ENCODE data around the gene ZNF358.

Gene ZNF358

DNA sequence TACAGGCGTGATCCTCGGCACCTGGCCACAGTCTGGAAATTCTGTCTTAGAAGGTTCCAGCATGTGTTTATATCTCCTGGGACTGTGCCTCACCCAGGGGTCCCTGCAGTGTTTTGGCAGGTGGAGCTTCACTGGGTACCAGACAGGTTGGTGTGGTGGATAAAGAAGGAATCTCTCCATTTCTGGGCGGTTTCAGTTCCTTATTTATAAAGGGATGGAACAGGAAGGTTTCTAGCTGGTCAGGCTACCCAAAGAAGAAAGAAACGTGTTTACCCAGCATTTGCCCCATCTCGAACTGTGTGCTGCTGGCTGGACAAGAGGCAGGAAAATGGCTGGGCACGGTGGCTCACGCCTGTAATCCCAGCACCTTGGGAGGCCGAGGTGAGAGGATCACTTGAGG is 29.4 kb downstream of the ZNF358 start:
- DNase-seq (ENCODE audit: low read depth) = no peak
- no peak overlapping the region for H3K4me3 ChIP-seq (ENCODE audit: low read length)
- TF ChIP-seq CTCF (conservative IDR thresholded peaks at IDR 0.05; ENCODE audit: low read length) = no peak

DNA sequence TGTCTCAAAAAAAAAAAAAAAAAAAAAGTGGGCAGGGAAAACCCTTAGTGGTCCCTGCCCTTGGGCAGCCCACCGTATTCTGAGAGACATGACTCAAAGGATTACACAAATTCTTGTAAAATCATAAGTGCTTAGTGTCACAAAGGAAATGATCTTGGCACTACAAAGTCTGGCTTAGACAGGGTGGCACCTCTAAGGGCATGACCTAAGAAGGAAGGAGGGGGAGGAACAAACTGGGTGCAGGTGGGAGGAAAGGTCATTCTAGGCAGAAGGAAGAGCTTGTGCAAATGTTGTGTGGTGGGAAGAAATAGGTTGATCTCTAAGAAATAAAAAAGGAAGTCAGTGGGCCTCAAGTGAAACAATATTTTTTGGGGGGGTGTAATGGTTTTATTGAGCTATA is 30.0 kb downstream of the ZNF358 start:
- TF ChIP-seq CTCF (conservative IDR thresholded peaks at IDR 0.05; ENCODE audit: low read length) = no peak
- no peak for DNase-seq (ENCODE audit: low read depth)
- no peak overlapping the region for H3K4me3 ChIP-seq (ENCODE audit: low read length)

- TF ChIP-seq CTCF (conservative IDR thresholded peaks at IDR 0.05; ENCODE audit: low read length) = no peak
- no peak for DNase-seq (ENCODE audit: low read depth)
- no peak overlapping the region for H3K4me3 ChIP-seq (ENCODE audit: low read length)
These were observed 31.3 kb downstream of the ZNF358 start for GRCh38 chr19:7547159-7547558.

GRCh38 chr19:7549429-7550148 is 33.7 kb downstream of the ZNF358 start:
- TF ChIP-seq CTCF (conservative IDR thresholded peaks at IDR 0.05; ENCODE audit: low read length) = no peak
- no peak for DNase-seq (ENCODE audit: low read depth)
- H3K4me3 ChIP-seq (ENCODE audit: low read length) = no peak overlapping the region

GRCh38 chr19:7550169-7550770 is 34.4 kb downstream of the ZNF358 start:
- no peak for TF ChIP-seq CTCF (conservative IDR thresholded peaks at IDR 0.05; ENCODE audit: low read length)
- H3K4me3 ChIP-seq (ENCODE audit: low read length) = no peak overlapping the region
- no peak for DNase-seq (ENCODE audit: low read depth)

- H3K4me3 ChIP-seq (ENCODE audit: low read length) = no peak overlapping the region
- TF ChIP-seq CTCF (conservative IDR thresholded peaks at IDR 0.05; ENCODE audit: low read length) = no peak
- DNase-seq (ENCODE audit: low read depth) = no peak
These were observed 35.3 kb downstream of the ZNF358 start for GRCh38 chr19:7550987-7551761.

Data from AG10803 (cell line).